ENCODE measurements around the gene CSNK1E. TPM values are rescaled to one million over a fixed set of nuclear protein-coding genes. Genes with fewer than 3 reads are reported as not detected.
A peak's percentile ranks its signal among the peaks of the same experiment; 100 is the strongest.

The CSNK1E gene
- polyA plus RNA-seq, 6 donors from 2014 or later = 5.8 to 19.6 (median 10.0) TPM

DNA sequence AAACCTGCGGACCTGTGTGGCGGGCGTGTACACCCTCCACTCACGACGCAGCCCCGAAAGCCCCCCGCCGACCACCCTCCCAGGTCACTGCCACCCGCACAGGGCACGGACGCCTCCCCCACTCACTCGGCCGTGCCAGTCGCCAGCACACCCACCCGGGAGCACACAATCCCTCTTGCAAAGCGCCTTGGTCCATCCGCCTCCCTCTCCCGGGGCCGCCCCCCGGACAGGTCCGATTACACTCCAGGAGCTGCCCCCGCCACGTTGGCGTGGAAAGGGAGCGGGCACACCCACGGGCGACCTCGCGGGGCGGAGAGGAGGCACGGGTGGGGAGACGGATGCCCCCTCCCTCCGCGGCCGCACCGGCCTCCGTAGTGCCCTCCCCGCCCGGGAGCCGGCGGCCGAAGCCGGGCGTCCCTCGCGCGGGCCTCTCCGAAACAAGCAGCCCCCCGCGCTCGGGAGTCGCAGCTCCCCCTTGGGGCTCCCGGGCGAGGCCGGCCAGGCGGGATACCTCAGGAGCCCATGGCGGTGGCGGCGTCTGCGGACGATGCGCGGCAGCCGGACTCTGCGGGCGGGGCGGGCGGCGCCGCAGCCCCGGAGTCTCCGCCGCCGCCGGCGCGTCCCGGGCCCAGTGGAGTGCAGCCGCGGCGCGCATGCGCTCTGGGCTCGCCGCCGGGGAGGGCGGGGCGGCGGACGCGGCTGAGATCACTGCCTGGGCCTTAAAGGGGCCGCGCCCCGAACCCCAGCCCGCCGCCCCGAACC is 44.7 kb downstream of the CSNK1E start, which contains the start of gene TMEM184B:
TSS of gene TMEM184B (minus strand) at position 638 of the 762 bp plus-strand sequence. CDS start 25,049 bp downstream, outside the sequence.
- Mint-ChIP-seq H3K27ac (peak within 1 kb of the TSS; percentile 80 to 96 (median 92)), H3K36me3 (no peaks in the 10 kb centered on the region)
- peak; percentile 96 to 98 for ATAC-seq (ENCODE audit: low read depth in 2 of 2)

GRCh38 chr22:38271927-38272372 is 45.3 kb downstream of the CSNK1E start:
- H3K9me3 Mint-ChIP-seq = no peaks in the 10 kb centered on the region
- DNase-seq (no peak), ATAC-seq (ENCODE audit: low read depth in 2 of 2) (peak in 1 of 2 donors; percentile 10)
- H3K27ac Mint-ChIP-seq = peak overlapping the region; percentile 64 to 91 (median 78)
- no peaks in the 10 kb centered on the region for H3K36me3 Mint-ChIP-seq
- H3K4me3 Mint-ChIP-seq = peak overlapping the region; percentile 84 to 95 (median 90)
- peaks cover 31 to 47% (median 45%) of the 10 kb centered on the region in 3 donors for H3K4me1 Mint-ChIP-seq
- H3K27me3 Mint-ChIP-seq = peaks cover 0 to 2% (median 0%) of the 10 kb centered on the region in 3 donors

More for the DNA sequence above, 44.7 kb downstream of the CSNK1E start, which contains the start of gene TMEM184B:
- no peaks in the 10 kb centered on the region for H3K9me3 Mint-ChIP-seq
- peak within 1 kb of the TSS; percentile 89 to 95 (median 94) for H3K4me3 Mint-ChIP-seq
- H3K27me3 Mint-ChIP-seq = peaks cover 0 to 6% (median 0%) of the 10 kb centered on the region in 3 donors
- peaks cover 30 to 44% (median 42%) of the 10 kb centered on the region in 3 donors for H3K4me1 Mint-ChIP-seq
- DNase-seq = peak; percentile 85

DNA sequence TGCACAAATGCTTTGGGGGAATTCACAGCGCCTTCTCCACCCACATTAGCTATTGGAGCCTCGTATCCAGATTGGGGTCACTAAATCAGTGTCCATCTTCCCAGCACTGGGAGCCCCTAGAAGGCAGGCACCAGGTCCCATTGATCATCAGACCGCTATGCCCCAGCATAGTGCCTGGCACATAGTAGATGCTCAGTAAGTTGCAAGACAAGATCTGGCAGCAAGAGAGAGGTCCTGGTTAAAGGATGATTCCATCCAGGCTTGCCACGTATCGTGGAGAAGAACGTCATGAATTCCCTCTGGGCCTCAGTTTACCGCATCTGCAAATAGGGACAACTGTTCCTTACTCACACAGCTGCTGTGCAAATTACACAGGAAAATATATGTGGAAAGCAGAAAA is 46.1 kb downstream of the CSNK1E start:
- Mint-ChIP-seq H3K36me3 (no peaks in the 10 kb centered on the region), H3K4me3 (peak overlapping the region in 6 of 8 donors; percentile 36 to 95 (median 90)), H3K27ac (no peak overlapping the region), H3K9me3 (no peaks in the 10 kb centered on the region), H3K27me3 (no peaks in the 10 kb centered on the region), H3K4me1 (peaks cover 31 to 47% (median 45%) of the 10 kb centered on the region in 3 donors)
- no peak for ATAC-seq (ENCODE audit: low read depth in 2 of 2)
- no peak for DNase-seq

GRCh38 chr22:38270091-38270992 is 46.9 kb downstream of the CSNK1E start:
- peaks cover 31 to 47% (median 46%) of the 10 kb centered on the region in 3 donors for H3K4me1 Mint-ChIP-seq
- no peak for ATAC-seq (ENCODE audit: low read depth in 2 of 2)
- no peaks in the 10 kb centered on the region for H3K36me3 Mint-ChIP-seq
- DNase-seq = no peak
- H3K27ac Mint-ChIP-seq = no peak overlapping the region
- H3K9me3 Mint-ChIP-seq = no peaks in the 10 kb centered on the region
- no peaks in the 10 kb centered on the region for H3K27me3 Mint-ChIP-seq
- H3K4me3 Mint-ChIP-seq = peak overlapping the region in 6 of 8 donors; percentile 37 to 91 (median 68)

DNA sequence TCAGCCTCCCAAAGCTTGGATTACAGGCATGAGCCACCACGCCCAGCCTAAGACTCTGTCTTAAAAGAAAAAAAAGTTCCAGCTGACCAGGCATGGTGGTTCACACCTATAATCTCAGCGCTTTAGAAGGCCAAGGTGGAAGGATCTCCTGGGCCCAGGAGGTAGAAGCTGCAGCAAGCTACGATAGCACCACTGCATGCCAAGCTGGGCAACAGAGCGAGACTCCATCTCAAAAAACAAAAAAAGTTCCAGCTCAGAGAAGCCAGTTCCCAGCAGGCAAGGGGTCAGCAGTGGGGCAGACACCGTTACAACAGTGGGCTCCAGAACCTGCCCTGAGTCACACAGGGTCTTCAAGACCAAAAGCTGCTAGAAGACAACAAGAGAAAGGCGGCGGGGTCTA is 47.8 kb downstream of the CSNK1E start:
- ATAC-seq (ENCODE audit: low read depth in 2 of 2) = no peak
- Mint-ChIP-seq H3K9me3 (no peaks in the 10 kb centered on the region), H3K27ac (peak overlapping the region in 1 of 6 donors; percentile 74)

DNA sequence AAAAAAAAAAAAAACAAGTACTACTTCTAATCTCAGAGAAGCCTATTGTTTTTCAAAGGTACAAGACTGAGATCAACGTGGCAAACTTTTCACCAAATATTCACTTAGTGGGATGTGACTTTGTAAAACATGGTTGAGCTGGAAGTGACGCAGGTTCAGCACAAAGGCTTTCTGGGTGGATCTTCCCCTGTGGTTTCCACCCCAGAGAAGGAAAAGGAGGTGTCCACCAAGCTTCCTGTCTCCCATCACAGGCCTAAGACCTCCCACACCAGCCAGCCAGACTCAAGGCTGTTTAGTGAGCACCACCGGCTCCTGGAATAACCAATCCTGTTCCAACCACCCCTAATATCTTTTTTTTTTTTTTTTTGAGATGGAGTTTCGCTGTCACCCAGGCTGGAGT is 50.1 kb downstream of the CSNK1E start:
- Mint-ChIP-seq H3K4me1 (peaks cover 17 to 44% (median 39%) of the 10 kb centered on the region in 3 donors), H3K27me3 (no peaks in the 10 kb centered on the region), H3K36me3 (no peaks in the 10 kb centered on the region), H3K27ac (peak overlapping the region in 1 of 6 donors; percentile 32), H3K9me3 (no peaks in the 10 kb centered on the region), H3K4me3 (no peak overlapping the region)
- ATAC-seq (ENCODE audit: low read depth in 2 of 2) = peak; percentile 56 to 65
- no peak for DNase-seq

More for the DNA sequence above, 47.8 kb downstream of the CSNK1E start:
- no peaks in the 10 kb centered on the region for H3K36me3 Mint-ChIP-seq
- no peaks in the 10 kb centered on the region for H3K27me3 Mint-ChIP-seq
- no peak for DNase-seq
- H3K4me1 Mint-ChIP-seq = peaks cover 26 to 47% (median 44%) of the 10 kb centered on the region in 3 donors
- H3K4me3 Mint-ChIP-seq = peak overlapping the region in 1 of 8 donors; percentile 49

DNA sequence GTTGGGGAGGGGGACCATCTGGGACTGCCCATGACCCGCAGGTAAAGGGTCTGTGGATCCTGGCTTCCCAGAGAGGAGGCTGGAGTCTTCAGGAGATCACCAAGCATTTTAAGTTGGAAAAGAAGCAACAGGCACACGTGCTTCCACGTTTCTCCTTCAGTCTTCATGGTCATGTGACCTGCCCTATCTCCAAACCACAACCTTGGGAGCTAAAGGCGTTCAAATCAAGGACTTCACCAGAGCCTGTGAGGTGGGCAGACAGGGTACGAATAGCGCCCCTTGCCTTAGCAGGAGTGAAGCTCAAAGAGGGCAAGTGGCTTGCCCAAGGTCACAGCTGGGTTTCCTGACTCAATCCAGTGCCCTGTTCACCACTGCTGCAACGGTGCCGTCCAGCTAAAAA is 51.1 kb downstream of the CSNK1E start:
- H3K27me3 Mint-ChIP-seq = no peaks in the 10 kb centered on the region
- peaks cover 16 to 41% (median 29%) of the 10 kb centered on the region in 3 donors for H3K4me1 Mint-ChIP-seq
- H3K36me3 Mint-ChIP-seq = no peaks in the 10 kb centered on the region
- DNase-seq = no peak
- ATAC-seq (ENCODE audit: low read depth in 2 of 2) = no peak
- H3K9me3 Mint-ChIP-seq = peaks cover 0 to 1% (median 0%) of the 10 kb centered on the region in 7 donors
- peak overlapping the region in 1 of 6 donors; percentile 7 for H3K27ac Mint-ChIP-seq
- no peak overlapping the region for H3K4me3 Mint-ChIP-seq

DNA sequence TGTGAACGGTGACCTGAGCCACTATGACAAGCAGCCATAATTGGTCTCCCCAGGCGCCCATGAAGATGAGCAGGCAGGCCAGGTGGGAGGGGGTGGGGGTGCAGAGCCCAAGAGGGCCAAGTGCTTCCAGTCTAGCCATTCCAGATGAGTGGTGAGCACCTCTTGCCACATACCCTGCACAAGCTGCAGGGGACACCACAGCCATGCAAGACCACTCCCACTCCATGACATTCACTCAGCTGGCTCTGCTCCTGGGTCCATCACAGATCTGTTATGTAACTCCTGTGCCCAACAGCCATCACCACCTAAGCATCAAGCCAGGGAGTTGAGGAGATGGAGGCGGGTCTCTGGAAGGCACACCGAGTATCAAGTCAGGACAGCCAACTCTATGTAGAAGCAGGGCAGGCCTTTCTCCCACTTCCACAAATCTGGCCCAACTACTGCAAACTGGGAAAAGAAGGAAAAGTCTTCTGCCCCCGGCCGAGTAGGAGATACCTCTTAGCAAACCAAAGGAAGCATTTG is 52.9 kb downstream of the CSNK1E start:
- Mint-ChIP-seq H3K9me3 (peaks cover 0 to 1% (median 0%) of the 10 kb centered on the region in 7 donors), H3K27me3 (no peaks in the 10 kb centered on the region), H3K4me3 (no peak overlapping the region), H3K27ac (no peak overlapping the region), H3K36me3 (no peaks in the 10 kb centered on the region), H3K4me1 (peaks cover 20 to 38% (median 29%) of the 10 kb centered on the region in 3 donors)
- ATAC-seq (ENCODE audit: low read depth in 2 of 2) (no peak), DNase-seq (no peak)

- no peak overlapping the region for H3K4me3 Mint-ChIP-seq
- H3K9me3 Mint-ChIP-seq = peaks cover 0 to 1% (median 0%) of the 10 kb centered on the region in 7 donors
- H3K36me3 Mint-ChIP-seq = no peaks in the 10 kb centered on the region
- peaks cover 15 to 25% (median 16%) of the 10 kb centered on the region in 3 donors for H3K4me1 Mint-ChIP-seq
- ATAC-seq (ENCODE audit: low read depth in 2 of 2) (peak; percentile 22 to 43), DNase-seq (peak; percentile 16)
- no peaks in the 10 kb centered on the region for H3K27me3 Mint-ChIP-seq
- peak overlapping the region in 5 of 6 donors; percentile 19 to 68 (median 61) for H3K27ac Mint-ChIP-seq
These were observed 55.0 kb downstream of the CSNK1E start for GRCh38 chr22:38262051-38262795.

- ATAC-seq (ENCODE audit: low read depth in 2 of 2) (peak; percentile 14 to 17), DNase-seq (no peak)
- peak overlapping the region in 3 of 6 donors; percentile 27 to 61 (median 42) for H3K27ac Mint-ChIP-seq
- peaks cover 15 to 29% (median 20%) of the 10 kb centered on the region in 3 donors for H3K4me1 Mint-ChIP-seq
- peaks cover 0 to 1% (median 0%) of the 10 kb centered on the region in 7 donors for H3K9me3 Mint-ChIP-seq
- H3K4me3 Mint-ChIP-seq = peak overlapping the region in 2 of 8 donors; percentile 37 to 41
- no peaks in the 10 kb centered on the region for H3K27me3 Mint-ChIP-seq
- no peaks in the 10 kb centered on the region for H3K36me3 Mint-ChIP-seq
These were observed 56.2 kb downstream of the CSNK1E start for GRCh38 chr22:38260761-38261681.

DNA sequence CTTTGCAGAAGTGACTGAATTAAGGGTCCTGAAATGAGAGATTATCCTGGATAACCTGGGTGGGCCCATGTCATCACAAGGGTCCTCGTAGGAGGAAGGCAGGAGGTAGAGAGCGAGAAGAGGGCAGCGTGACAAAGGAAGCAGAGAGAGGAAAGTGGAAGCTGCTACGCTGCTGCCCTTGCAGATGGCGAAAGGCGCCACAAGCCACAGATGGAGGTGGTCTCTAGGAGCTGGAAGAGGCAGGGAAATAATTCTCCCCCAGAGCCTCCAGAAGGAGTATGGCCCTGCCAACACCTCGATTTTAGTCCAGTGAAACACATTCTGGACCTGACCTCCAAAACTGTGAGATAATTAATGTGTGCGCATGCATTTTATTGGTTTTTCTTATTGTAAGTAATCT is 57.9 kb downstream of the CSNK1E start:
- DNase-seq (no peak), ATAC-seq (ENCODE audit: low read depth in 2 of 2) (no peak)
- H3K36me3 Mint-ChIP-seq = no peaks in the 10 kb centered on the region
- peak overlapping the region in 1 of 6 donors; percentile 21 for H3K27ac Mint-ChIP-seq
- peaks cover 15 to 29% (median 15%) of the 10 kb centered on the region in 3 donors for H3K4me1 Mint-ChIP-seq
- no peaks in the 10 kb centered on the region for H3K27me3 Mint-ChIP-seq
- H3K4me3 Mint-ChIP-seq = peak overlapping the region in 2 of 8 donors; percentile 5 to 25
- H3K9me3 Mint-ChIP-seq = peaks cover 0 to 1% (median 0%) of the 10 kb centered on the region in 7 donors

Data from naive B cell (primary cell).